Stimulated activated naive CD4-positive, alpha-beta T cell (primary cell): ENCODE results near the gene GRID2IP.

Experiments
- DNase-seq, 6 experiments: peaks; one replicate each; lab custom pipeline; 2025; lab: John Stamatoyannopoulos, UW

GRID2IP gene

DNA sequence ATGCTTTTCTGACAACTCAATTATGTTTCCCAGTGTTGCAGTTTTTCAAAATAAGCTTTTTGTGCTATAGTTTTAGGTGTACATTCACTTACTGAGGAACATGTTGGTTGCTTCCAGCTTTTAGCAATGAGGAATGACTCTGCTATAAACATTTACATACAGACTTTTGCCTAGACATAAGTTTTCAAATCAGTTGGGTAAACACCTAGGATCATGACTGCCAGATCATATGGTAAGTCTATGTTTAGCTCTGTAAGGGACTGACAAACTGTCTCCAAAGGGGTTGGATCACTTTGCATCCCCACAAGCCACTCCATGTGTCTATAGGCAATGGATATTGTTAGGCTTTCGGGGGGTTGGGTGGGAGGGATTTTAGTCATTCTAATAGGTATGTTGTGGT is 10.8 kb upstream of the GRID2IP start:
- no peak for DNase-seq

DNA sequence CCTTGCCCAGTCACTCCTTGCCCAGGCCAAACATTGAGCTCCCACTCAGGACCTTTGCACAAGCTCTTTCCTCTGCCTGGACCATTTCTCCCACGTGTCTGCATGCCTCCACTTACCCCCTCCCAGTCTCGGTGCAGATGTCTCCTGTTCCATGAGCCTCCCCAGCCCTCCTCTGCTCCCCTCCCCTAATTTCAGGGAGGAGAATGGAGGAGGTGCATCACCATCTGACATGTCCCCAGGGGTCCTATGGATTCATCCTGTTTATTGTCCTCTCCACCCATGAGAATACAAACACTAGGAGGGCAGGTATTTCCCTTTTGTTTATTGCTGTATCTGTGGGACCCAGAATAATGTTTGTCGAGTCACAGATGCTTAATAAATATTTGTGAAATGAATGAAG is 8.6 kb upstream of the GRID2IP start:
- DNase-seq: no peak

DNA sequence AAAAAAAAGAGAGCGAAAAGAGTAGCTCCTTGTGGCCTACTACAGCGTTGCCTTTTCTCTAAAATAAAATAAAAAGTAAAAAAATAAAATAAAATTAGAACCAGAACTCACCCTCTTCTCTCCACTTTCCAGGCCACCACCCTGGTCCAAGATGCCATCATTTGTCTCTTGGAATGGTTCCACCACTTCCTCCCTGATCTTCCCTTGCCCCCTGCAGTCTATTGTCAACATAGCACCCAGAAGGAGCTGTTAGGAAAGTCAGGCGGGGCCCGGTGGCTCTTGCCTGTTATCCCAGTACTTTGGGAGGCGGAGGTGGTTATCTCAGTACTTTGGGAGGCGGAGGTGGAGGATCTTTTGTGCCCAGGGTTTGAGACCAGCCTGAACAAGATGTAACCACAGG is 7.6 kb upstream of the GRID2IP start:
- DNase-seq: peak in 2 of 6 experiments; percentile 14 to 20

DNA sequence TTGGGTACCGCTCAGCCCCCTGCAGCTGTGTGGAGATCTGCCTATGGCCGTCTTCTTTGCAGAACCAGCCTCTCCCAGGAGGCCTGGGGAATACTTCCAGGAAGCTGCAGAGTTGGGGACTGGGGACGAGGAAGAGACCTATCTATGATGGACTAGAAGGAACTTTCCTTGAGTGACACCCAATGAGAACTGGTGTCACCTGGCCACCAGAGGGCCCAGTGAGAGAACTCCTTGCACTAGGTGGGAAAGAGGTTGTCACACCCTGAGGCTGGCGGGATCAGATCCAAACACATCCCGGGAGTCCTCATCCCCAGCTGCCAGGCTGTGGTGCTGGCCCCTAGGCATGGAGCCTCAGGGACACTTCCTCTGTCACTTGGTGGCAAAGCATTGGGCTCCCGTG is 4.9 kb upstream of the GRID2IP start:
- DNase-seq: no peak

DNA sequence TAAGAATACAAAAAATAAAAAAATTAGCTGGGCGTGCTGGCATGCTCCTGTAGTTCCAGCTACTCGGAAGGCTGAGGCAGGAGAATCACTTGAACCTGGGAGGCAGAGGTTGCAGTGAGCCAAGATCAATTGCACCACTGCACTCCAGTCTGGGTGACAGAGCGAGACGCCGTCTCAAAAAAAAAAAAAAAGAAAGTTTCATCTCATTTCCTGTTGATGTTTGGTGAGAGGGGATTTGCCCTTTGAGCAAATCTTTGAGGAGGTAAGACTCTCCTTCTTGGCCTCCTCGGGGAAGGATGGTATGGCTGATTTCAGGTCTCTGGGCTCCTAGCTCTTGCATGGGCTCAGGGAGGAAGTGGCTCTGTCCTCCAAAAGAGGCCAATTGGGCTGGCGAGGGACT is 3.6 kb upstream of the GRID2IP start:
- peak in 3 of 6 experiments; percentile 44 to 63 (median 45) for DNase-seq

DNA sequence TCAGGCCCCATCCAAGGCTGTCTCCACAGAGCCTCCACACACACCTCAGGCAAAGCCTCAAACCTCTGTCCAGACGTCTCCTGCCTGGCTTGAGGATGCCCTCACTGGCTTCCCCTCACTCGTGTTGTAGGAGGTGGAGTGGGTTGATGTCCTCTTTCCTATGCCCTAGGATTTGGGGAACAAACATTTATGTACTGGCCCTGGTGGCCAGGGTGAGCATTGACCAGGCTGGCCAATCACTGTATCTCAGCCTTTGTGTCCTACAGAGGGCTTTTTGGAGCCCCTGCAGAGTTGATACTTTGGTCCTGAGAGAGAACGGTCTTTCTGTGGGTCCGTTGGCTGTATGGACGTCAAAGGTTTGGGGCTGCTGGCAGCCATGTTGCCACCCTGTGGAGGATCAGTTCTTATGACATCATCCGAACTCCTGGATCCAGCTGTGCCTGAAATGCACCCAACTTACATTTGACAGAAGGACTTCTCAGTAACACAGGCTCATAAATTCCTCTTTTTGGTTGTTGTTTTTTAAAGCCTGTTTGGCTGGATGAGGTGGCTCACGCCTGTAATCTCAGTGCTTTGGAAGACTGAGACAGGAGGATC is 2.3 kb upstream of the GRID2IP start:
- no peak for DNase-seq

DNA sequence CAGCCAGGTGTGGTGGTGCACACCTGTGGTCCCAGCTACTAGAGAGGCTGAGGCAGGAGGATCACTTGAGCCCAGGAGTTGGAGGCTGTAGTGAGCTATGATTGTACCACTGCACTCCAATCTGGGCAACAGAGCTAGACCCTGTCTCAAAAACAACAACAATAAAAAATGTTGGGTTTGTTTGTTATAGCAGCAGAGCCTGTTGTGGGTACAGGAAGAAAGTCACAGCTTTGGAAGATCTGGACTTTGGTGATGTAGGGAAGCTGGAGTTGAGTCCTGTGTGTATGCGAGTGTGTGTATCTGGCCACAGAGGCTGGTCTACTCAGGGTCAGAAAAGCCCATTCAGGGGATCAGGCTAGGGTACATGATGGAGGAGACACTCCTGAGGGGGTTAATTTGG is 3.9 kb downstream of the GRID2IP start:
- DNase-seq: no peak

DNA sequence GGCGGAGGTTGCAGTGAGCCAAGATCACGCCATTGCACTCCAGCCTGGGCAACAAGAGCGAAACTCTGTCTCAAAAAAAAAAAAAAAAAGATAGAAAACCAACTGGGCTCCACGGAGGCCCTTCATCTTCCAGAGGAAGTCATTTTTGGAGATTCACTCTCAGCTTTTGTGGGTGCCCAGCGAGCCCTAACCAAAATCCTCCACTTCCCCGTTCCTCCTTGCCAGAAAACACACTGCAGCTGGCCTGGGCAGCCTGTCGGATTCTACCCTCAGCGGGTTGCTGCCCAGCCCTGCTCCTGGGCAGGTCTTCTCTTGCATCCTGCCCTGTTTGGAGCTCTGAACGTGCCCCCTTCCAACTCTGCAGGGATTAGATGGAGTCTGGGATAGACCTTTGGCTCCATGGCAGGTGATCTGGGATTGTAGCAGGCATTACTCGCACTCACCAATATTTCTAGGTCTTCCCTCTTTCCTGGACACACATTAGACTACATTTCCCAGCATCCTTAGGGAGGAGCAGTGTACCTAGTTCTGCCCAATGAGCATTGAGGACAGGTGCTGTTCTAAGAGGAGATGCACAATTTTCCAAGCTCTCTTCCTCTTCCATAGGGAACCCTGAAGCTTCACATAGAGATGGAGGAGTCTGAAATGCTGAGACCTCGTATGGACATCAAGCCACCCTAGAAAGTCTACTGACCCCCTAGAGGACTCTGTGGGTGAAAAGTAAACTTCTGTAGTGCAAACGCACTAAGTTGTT is 4.6 kb downstream of the GRID2IP start:
- no peak for DNase-seq

DNA sequence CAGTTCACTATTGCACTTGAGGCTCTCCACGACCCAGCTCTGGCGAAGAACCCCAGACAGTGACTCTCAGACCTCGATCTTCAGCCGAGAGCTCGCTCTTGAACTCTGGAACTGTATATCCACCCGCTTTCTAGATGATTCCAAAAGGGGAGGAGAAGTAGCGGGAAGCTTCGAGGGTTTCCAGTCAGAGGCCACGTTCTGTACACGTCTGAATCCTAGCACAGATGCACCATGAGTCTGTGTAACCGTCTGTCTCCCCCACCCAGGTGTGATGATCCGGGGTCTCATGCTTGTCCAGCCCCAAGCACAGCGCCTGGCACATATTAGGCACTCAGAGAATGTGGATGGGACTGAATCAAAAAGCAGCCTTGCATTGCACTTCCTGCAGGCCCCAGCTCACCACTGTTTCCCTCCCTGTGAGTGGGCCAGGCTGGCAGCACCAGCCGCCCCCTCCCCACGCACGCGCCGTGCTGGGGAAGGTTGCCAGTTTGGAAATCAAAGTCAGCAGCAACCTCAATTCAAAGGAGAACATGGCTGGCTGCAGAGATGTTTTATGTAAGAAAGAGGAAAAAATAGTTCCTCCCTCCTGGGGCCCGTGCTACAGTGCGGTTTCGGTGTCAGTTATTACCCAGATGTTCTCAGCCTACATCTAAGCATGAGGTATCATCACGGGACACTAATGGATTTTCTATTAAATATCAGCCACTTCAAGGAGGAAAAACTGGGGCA is 5.7 kb downstream of the GRID2IP start:
- peak in 2 of 6 experiments; percentile 27 to 45 for DNase-seq

DNA sequence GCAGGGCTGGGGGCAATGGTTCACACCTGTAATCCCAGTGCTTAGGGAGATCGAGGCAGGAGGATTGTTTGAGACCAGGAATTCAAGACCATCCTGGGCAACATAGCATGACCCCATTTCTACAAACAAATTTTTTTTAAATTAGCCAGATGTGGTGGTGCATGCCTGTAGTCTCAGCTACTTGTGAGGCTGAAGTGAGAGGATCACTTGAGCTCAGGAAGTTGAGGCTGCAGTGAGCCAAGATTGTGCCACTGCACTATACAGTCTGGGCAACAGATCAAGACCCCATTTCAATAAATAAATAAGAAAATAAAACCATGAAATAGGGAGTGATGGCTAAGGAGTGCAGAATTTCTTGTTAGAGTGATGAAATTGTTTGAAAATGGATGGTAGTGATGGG is 8.9 kb downstream of the GRID2IP start:
- DNase-seq: no peak

DNA sequence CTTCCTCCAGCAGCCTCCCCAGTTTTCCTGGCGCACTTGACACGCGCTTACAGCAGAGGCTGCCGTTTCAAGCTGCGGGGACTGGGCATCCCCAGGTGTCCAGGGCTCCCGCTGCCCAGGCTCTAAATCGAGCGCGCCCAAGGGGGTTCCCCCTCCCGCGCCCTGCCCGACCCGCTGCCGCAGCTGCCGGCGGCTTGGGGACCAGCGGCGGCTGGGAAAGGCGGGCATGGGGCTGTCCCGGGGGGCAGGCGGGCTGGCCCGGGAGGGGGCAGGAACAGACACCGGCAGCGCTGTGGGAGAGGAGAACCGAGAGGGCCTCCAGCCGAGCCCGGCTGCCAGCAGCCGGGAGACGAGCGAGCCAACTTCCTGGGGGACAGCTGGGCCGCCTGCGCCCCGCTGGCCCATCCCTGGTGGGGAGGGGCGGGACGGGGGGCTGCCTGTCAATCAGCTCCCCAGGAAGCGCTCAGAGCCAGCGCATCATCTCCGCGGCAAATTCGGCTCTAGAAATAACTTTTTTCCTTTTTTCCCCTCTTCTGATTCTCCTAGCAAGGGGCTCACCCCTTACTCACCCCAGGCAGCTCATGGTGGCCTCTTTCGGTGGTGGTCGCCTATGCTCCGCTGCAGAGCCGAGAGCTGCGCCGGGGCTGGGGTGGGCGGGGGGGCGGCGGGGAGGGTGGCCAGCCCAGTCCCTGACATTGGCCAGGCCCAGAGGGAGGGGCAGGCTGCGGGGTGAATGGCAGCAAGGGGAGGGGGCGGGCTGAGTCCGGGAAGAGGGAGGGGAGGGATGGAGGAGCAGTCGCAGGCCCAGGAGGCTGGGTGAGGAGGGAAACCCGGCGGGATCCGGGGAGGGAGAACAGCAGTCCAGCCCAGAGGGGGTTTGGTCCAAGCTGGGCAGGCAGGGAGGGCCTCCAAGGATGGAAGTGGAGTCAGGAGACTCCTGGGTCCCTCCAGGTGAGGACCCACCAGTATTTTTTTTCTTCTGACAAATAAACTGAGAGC is 14.7 kb downstream of the GRID2IP start:
- peak in 1 of 6 experiments; percentile 9 for DNase-seq

DNA sequence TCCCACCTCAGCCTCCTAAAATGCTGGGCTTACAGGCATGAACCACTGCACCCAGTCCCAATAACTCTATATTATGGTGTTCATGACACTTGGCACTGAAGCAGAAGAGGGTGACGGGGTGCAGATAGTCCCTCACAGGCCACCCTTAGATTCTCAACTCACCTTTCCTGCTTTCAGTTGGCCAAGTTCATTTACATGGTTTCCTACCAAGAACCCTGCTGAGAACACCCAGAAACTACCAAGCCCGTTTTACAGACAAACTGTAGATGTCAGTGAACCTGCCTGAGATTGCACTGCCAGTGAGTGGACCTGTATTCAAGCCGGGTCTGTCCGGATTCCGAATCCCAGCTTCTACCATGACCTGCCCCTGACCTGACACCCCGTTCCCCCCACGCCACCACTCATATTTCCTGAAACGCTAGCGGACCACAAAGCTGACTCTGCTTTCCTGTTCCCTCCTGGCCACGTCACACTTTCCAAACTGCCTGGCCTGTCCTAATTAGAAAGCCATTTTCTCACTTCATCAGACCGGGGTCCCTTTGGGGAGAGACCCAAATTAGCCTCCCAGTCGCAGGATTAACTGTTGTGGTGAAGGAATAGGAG is 17.3 kb downstream of the GRID2IP start:
- no peak for DNase-seq

DNA sequence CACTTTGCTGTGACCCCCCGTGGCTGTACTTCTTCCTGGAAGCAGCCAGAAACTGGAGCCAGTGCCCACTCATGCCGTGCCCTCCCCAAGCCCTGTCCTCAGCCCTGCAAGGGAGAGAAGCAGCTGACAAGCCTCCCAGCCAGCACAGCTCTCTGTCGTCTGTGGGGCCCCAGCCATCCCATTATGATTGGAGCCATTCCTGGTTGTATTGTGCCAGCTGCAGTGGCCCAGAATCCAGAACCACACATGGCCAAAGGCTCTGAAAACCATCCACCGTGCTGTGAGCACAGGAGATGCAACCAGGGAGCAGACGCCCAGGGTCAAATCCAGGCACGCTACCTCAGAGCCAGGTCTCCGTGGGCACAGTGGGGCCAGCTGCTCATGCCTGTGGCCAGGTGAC is 18.7 kb downstream of the GRID2IP start:
- no peak for DNase-seq

DNA sequence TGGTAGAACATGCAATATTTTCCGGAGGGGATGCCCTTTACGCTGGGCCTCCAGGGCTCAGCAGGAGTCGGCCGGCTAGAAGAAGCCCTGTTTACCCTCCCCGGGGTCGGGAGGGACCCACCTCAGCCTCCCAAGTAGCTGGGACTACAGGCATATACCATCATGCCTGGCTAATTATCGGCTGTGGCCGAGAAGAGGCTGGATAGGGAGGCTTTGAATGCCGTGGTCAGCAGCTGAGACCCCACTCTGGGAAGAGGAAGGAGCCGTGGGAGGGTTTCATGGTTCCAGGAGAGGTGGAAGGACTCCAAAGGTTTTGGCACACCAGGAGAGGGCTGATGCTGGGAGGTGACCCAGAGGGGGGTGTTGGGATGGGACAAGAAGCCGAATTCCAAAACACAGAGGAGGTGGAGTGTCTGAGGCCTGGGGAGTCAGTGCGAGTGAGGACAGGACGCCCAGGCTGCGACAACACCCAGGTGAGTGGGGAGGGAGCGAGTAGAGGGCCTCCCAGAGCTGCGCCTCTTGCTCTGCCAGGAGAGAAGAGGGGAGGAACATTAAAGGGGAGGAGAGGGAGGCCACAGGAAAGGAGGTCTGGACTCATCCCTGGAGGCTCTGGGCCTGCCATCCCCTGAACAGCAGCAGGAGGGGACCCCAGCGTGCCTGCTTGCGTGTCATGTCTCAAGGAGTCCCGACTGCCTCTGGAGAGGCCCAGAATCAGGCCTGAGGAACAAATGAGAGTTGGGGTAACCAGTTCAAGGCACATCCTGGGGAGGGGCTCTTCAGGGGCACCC is 19.6 kb downstream of the GRID2IP start:
- no peak for DNase-seq

DNA sequence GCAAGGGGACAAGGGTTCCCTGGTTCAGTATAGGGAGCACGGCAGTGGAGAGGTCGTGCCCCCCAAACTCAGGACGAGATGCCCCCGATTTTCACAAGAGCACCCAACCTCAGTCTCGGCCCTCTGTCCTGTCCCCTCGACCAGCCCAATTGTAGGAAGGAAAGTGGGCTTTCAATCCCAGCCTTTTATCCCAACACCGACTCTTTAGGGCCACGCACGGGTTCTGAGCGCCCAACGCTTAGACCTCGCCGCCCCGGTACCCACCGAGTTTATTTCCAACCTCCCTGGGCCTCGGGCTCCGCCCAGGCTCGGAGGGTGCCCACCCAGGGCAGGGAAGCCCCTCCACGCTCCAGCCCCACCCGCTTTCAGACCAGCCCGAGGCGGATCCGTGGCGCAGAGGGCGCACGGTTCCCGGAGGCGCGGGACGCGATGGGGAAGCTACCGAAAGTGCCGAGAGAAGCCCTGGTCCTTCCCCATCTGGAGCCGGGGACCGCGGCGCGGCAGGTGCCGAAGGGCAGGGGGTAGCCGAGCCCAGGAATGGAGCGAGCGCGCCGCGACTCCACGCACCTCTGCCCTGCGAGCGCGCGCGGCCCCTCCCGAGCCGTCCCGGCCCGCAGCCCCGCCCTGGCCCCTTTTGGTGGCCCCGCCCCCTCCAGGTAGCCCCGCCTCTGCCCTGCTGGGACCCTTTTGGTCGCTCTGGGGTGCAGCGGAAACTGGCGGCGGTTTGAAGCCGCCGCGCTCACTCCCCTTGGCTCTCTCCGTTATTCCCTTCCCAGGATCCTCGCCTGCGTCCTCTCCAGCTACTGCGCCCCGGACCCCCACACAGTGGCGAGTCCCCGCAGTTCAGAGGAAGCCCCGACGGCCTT is 20.4 kb downstream of the GRID2IP start:
- DNase-seq: peak; percentile 10 to 61 (median 53)

DNA sequence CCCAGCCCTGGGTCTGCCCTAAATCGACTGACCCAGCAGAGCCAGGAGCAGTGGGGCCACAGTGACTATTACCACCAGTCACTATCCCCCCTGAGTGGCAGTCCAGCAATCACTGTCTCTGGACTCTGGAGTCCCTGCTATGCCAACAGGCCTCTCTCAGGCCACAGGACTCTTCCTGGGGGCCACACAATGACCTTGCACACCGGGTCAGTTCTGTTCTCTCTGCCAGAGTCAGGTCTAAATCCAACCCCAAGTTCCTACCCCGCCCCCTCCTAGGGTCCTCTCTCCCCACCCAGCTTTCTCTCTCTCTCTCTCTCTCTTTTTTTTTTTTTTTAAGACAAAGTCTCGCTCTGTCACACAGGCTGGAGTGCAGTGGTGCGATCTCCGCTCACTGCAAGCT is 21.6 kb downstream of the GRID2IP start:
- DNase-seq: no peak

DNA sequence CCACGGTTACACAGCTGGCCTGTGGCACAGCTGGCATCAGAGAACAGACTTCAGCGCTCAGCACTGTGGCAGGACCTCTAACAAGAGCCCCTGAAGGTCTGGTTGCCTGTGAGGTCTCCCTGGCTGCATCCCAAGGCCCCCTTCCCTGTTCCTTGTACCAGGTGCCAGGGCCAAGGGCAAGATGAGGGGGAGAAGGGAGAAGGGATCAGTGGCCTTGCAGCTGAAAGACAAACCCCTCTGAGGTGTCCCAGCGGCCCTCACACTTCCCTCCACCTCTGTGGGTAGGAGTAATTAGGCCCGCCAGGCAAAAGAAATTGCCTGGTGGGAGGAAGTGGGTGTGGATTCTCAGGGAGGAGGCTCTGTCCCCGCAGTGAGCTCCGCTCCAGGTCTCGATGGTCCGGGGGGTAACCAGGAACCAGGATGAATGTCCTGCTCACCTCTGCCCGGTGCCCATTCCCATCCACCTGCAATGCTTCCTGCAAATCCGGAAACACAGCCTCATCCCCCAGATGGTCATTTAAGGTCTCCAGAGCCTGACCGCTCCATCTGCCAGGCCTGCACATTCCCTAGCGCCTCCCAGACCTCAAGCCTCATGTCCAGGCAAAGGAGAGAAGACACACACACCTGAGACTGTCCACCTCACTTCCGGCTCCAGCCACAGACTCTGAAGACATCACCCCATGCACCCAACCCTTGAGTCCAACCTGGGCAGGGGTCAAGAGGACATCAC is 22.7 kb downstream of the GRID2IP start:
- DNase-seq: no peak

DNA sequence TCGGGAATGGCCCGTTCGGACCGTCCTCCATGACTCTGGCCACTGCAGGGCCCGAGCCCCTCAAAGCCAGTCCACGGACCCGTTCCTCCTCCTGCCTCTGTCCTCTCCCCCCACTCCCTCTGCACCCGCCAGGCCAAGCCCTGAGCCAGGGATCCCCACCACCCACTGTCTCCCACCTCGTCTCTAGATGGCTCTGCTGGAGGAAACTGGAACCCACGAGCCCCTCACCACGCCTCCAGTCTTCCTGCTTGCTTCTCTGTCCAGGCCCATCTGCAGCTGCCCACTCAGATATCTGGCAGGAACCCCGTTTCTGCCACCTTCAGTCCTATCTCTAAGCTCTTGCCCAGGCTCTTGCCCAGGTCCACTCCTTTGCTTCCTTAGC is 24.3 kb downstream of the GRID2IP start:
- no peak for DNase-seq
